D721Med (cell line): ENCODE results near the gene TPRA1.

Source experiments
- DNase-seq: peaks from one replicate; pipeline ENCODE4 v3.0.0; 2011; ENCODE audit warnings: low spot score; ENCODE audit not compliant: insufficient read length
- FAIRE-seq: peaks from 2 replicates; lab custom pipeline; 2011; peaks lifted over from hg19 to GRCh38; lab: Jason Lieb, UNC
- TF ChIP-seq, protein P1 (sequence below): IDR thresholded peaks from 2 replicates; pipeline ENCODE4 v1.5.1; 2012; ENCODE audit warnings: mild to moderate bottlenecking, control low read depth; ENCODE audit not compliant: insufficient read depth; ENCODE audit errors: missing control alignments

TPRA1 gene

DNA sequence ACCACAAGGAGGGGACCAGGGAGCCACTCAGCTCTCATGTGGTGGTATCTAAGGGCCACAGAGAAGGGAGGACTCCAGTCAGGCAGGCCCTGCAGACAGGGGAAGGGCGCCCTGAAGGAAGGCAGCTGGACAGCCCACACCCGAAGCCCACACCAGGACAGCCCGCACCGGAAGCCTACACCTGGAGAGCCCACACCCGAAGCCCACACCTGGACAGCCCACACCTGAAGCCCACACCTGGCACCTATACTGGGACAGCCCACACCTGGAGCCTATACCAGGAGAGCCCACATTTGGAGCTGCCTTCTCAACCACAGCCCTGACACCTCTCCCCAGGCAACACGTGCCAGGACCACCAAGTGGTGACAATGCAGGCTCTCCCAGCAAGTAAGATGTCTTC lies 11.7 kb downstream of the TPRA1 start:
- TF ChIP-seq, protein P1, sequence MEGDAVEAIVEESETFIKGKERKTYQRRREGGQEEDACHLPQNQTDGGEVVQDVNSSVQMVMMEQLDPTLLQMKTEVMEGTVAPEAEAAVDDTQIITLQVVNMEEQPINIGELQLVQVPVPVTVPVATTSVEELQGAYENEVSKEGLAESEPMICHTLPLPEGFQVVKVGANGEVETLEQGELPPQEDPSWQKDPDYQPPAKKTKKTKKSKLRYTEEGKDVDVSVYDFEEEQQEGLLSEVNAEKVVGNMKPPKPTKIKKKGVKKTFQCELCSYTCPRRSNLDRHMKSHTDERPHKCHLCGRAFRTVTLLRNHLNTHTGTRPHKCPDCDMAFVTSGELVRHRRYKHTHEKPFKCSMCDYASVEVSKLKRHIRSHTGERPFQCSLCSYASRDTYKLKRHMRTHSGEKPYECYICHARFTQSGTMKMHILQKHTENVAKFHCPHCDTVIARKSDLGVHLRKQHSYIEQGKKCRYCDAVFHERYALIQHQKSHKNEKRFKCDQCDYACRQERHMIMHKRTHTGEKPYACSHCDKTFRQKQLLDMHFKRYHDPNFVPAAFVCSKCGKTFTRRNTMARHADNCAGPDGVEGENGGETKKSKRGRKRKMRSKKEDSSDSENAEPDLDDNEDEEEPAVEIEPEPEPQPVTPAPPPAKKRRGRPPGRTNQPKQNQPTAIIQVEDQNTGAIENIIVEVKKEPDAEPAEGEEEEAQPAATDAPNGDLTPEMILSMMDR, result no peak
- no peak for DNase-seq
- no peak for FAIRE-seq

GRCh38 chr3:127578168-127578567 lies 12.4 kb downstream of the TPRA1 start:
- FAIRE-seq (no peak), DNase-seq (no peak)
- TF ChIP-seq, protein P1, result no peak

- DNase-seq (no peak), FAIRE-seq (no peak)
- TF ChIP-seq, protein P1, result no peak
These were observed 13.1 kb downstream of the TPRA1 start for GRCh38 chr3:127577448-127577847.

- DNase-seq (peak; percentile 99), FAIRE-seq (peak; percentile 21)
- TF ChIP-seq, protein P1, result peak; percentile 81
These were observed 15.4 kb downstream of the TPRA1 start for GRCh38 chr3:127574880-127575878.

DNA sequence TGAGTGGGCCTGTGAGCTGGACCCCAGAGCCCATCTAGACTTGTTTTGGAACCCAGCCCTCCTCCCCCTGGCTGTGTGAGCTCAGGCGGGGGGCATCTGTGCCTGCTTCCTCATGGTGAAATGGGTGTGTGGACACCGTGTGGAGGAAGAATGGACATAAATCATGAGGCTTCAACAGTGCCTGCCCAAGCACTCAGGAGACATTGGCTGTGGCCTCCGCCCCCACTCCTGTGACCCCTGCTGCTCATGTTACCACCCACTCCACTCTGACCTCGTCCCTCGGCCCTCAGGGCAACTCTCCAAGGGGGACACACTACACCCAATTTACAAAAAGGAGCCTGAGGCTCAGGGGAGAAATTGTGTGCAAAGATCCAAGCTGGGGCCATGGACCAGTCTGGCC lies 16.6 kb downstream of the TPRA1 start:
- no peak for FAIRE-seq
- no peak for DNase-seq
- TF ChIP-seq, protein P1, result no peak

- TF ChIP-seq, protein P1, result no peak
- FAIRE-seq (no peak), DNase-seq (no peak)
These were observed 17.1 kb downstream of the TPRA1 start for GRCh38 chr3:127573401-127573800.

DNA sequence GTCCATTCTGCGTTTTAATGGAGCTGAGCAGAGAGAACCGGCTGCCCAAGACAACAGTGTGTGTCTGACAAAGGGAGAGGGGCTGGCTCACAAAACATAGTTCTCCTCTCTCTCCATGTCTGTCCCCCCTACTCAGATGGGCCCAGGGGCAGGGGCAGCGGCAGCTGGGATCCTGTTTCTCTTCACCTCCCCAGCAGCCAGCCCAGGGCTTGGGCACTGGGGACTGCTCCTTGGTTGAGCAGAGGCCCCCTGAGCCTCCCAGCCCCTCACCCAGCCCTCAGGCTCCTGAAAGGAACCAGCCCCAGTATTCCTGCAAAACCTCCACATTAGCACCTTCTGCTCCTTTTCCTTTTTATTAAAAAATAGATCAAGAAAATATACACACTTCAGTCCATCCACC lies 17.8 kb downstream of the TPRA1 start:
- FAIRE-seq (no peak), DNase-seq (no peak)
- TF ChIP-seq, protein P1, result no peak
